CD4-positive, alpha-beta T cell treated with Interleukin-10 for 1 hour (primary cell): ENCODE results near the gene ANAPC2.

Source experiments
- DNase-seq: peaks from one replicate; pipeline ENCODE4 v3.0.0-alpha.2; 2020

Gene ANAPC2

GRCh38 chr9:137214620-137215019 is 26.3 kb upstream of the ANAPC2 start:
- no peak for DNase-seq

GRCh38 chr9:137213160-137214060 is 25.1 kb upstream of the ANAPC2 start:
- no peak for DNase-seq

DNA sequence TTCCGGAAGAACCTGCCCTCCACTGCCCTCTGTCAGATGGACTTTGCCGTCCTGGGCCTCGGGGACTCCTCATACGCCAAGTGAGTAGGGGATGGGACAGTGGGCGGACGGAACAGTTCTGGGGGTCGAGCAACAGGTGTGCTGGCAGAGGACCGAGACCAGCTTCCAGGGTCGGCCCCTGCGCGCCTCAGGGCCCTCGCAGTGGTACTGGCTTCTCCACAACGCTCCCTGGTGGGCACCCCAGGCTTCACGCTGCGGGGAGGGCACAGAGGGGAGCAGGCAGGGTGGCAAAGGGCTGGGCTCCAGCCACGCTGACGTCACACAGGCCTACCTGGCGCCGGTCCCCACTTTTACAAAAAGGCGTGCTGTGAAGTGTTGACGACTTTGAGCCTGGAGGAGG is 24.2 kb upstream of the ANAPC2 start:
- no peak for DNase-seq

DNA sequence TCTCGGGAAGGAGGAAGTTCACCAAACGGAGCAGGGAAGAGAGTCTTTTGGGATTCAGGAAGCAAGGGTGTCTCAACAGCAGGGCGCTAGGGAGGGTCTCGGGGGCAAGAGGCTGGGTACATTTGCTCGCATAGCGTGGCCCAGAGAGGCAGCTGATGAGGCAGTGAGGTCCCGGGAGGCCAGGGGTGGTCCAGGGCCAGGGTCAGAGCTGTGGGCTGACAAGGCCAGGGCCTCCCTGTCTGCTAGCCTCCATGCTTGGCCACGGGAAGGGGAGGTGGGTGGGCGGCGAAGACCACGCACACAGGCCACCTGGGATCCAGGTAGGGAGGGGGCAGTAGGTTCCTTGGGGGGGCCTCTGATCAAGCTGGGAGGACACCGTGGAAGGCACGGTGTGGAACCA is 23.2 kb upstream of the ANAPC2 start:
- DNase-seq = no peak

DNA sequence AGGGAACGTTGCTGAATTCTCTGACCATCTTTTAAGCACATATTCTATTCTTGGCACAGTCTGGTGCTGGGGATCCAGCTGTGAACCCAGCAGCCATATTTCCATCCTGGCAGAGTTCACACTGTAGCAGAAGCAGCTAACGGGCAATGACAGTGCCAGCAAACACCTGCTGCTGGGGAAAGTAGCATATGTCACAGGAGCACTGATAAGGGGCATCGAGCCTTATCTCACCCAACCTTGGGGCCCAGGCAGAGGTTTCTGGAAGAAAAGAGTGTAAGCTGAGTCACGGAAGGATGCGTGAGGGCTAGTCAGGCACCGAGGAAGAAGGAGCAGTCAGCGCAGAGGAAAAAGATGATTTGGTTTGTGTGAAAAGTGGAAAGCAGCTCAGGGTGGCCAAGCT is 18.2 kb upstream of the ANAPC2 start:
- DNase-seq = no peak

- peak; percentile 92 for DNase-seq
Observed at GRCh38 chr9:137205126-137206069, 17.0 kb upstream of the ANAPC2 start, which contains the start of the genes NDOR1 and TMEM203. NDOR1 (plus strand) TSS chr9:137205700; CDS start chr9:137205778, 78 bp downstream. TMEM203 (minus strand) TSS chr9:137205648; CDS start chr9:137205414, 234 bp downstream.

- DNase-seq = no peak
Observed at GRCh38 chr9:137204731-137205125, 16.4 kb upstream of the ANAPC2 start.

- no peak for DNase-seq
Observed at GRCh38 chr9:137202966-137203365, 14.6 kb upstream of the ANAPC2 start.

- no peak for DNase-seq
Observed at GRCh38 chr9:137201205-137201868, 13.0 kb upstream of the ANAPC2 start.

- peak; percentile 98 for DNase-seq
Observed at GRCh38 chr9:137200311-137201204, 12.2 kb upstream of the ANAPC2 start, which contains the start of gene TPRN. TPRN (minus strand) TSS chr9:137200741; CDS start chr9:137200711, 30 bp downstream.

GRCh38 chr9:137199411-137200121 is 11.2 kb upstream of the ANAPC2 start:
- no peak for DNase-seq

- DNase-seq = no peak
Observed at GRCh38 chr9:137198902-137199283, 10.5 kb upstream of the ANAPC2 start.

DNA sequence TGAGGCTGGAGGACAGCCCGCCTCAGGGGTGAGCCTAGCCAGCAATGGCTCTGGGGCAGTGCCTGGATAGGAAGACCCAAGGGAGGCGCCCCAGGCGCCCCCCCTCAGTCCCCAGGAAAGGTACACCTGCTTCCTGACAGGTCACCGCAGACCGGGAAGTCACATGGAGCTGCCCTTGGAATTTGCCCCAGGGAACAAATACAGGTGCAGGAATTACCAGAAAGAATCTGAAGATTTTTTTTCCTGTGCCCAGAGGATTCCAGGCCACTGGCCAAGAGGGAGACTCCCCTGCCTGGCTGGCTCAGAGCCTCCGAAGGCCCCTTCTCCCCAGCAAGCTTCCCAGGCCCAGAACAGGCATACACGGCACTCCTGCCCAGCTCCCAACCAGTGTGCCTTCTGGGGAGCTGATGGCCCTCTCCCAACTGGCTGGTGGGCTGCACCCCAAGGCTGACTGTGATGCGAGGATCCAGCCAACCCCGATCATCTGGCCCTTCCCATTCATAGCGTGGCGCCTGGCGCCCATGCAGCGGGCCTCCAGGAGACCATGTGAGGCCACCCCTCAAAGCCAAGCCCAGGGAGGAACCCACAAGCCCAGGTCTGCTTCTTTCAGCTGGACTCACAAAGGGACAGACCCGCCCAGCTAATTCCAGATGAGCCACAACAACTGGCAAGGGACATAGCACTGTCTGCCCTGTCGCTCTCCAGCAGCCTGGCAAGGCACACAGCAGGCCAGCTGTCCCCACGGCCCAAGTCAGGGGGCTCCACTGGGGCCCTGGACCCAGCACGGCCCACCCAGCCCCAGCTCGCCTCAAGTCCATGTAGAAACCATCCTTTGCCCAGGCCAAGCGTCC is 9.9 kb upstream of the ANAPC2 start:
- DNase-seq = no peak

DNA sequence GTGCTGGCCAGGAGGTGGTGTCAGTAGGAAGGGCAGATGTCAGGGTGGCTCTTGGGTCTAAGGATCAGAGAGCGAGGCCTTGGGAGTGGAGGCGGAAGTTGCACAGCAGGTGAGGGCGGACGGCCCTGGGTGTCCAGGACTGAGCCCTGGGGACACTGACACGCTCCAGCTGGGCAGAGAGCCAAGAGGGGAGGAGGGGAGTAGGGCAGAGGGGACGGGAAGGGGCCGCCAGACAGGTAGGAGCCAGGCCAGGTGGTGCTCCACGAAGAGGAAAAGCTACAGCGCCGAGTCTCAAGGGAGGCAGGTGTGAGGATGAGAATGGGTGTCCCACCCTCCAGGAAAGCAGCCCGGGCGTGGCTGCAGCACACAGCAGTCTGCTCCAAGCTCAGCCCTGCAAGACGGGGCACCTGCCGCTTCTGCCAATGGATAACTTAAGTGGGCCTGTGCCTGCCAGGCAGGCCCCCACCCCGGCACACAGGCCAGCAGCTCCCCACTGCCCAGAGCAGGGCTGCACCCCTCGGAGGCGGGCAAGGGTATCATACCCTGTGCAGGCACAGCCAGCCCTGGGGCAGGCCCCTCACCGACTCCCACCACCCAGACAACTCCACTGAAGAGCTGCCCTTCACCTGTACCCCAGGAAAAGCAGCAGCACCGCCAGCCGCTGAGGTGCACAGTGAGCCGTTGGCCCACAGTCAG is 7.3 kb upstream of the ANAPC2 start:
- DNase-seq = no peak

DNA sequence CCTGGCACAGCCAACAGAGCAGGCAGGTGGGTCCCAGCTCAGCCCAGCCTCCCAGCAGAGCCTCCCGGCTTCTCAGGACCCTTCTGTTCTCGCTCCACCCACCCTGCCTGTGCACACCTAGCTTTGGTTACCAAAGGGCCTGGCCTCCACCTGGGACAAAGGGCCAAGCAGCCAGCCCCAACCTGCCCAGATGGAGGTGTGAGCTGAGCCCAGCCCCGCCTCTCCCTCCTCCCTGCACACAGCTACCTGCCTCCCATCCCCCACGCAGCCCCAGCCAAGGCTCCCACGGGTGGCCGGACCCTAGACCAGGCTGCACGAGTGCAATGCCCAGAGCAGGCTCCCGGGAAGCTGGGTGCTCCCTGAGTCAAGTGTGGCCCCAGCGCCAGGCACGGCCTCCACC is 6.5 kb upstream of the ANAPC2 start:
- no peak for DNase-seq

DNA sequence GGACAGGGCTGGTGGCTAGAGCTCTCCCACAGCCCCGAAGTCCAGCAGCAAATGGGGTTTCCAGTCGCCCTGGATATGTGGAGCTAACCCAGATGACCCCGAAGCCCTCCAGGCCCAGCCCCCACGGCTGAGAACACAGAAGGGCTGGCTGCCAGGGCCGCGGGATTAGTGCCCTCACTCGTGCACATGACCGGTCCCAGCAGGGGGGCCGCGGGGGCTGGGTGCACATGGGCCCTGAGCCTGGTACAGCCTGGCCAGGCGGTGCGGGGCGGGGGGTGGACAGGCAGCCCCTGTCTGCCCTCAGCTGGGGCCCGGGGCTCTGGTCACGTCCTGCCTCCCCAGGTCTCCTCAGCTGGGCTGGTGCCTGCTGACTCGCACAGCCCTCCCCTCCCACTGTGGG is 6.0 kb upstream of the ANAPC2 start:
- no peak for DNase-seq

- no peak for DNase-seq
Observed at GRCh38 chr9:137193771-137194170, 5.4 kb upstream of the ANAPC2 start.

- no peak for DNase-seq
Observed at GRCh38 chr9:137192859-137193258, 4.5 kb upstream of the ANAPC2 start.

DNA sequence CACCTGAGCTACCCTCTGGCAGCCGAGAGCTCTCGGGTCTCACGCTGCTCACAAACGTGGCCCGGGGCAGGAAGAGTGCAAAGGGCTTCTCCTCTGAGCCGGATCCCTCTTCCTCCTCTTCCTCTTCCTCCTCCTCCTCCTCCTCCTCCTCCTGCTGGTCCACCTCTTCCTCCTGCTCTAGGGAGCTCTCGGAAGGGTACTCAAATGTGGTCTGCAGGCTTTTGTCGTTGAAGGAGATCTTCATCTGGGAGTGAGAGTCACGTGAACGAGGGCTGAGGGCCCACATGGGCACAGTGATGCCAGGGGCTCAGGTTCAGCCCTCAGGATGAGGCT is 4.1 kb upstream of the ANAPC2 start:
- DNase-seq = no peak
